Endothelial cell (in vitro differentiated cells): Measurements from ENCODE around the gene SSNA1. TPM values are rescaled to one million over a fixed set of nuclear protein-coding genes. Genes with fewer than 3 reads are reported as not detected.

Source experiments
- DNase-seq: peaks from one replicate; pipeline ENCODE4 v3.0.0; 2021; ENCODE audit warnings: low spot score
- H3K27ac Mint-ChIP-seq: one replicate; pipeline ENCODE4 v1.8.0; 2021; ENCODE audit warnings: mixed read lengths, inconsistent platforms; ENCODE audit not compliant: unreplicated experiment
- H3K27me3 Mint-ChIP-seq: one replicate; pipeline ENCODE4 v1.8.0; 2021; ENCODE audit warnings: mild to moderate bottlenecking, moderate library complexity, mixed read lengths, inconsistent platforms; ENCODE audit not compliant: unreplicated experiment
- H3K36me3 Mint-ChIP-seq: one replicate; pipeline ENCODE4 v1.8.0; 2021; ENCODE audit warnings: mild to moderate bottlenecking, low read depth, mixed read lengths, inconsistent platforms; ENCODE audit not compliant: unreplicated experiment
- H3K4me1 Mint-ChIP-seq: one replicate; pipeline ENCODE4 v1.8.0; 2021; ENCODE audit warnings: mild to moderate bottlenecking, mixed read lengths, inconsistent platforms; ENCODE audit not compliant: unreplicated experiment
- H3K4me3 Mint-ChIP-seq: one replicate; pipeline ENCODE4 v1.8.0; 2021; ENCODE audit warnings: mild to moderate bottlenecking, mixed read lengths, inconsistent platforms; ENCODE audit not compliant: unreplicated experiment
- H3K9me3 Mint-ChIP-seq: one replicate; pipeline ENCODE4 v1.8.0; 2021; ENCODE audit warnings: mixed read lengths, inconsistent platforms; ENCODE audit not compliant: unreplicated experiment
- CTCF ChIP-seq: fragments of 200-600 bp; sonication (generic); IDR thresholded peaks from one replicate; pipeline ENCODE4 v1.5.0; 2021; ENCODE audit warnings: antibody characterized with exemption; ENCODE audit not compliant: unreplicated experiment
- total RNA-seq: library from RNA; stranded (reverse); fragmentation: NEBNext Ultra II Directional; extraction: Animal tissue kit (Norgen Biotek cat#: 25700); gene quantifications from one replicate; pipeline ENCODE4 v1.2.1, GENCODE V29; 2021; ENCODE audit not compliant: unreplicated experiment

The SSNA1 gene
- total RNA-seq, 1 donor from 2014 or later, result 53.8 TPM

GRCh38 chr9:137228968-137229896 is 40.8 kb downstream of the SSNA1 start:
- Mint-ChIP-seq H3K27ac (no peak overlapping the region), H3K27me3 (peaks cover 7% of the 10 kb centered on the region), H3K9me3 (no peaks in the 10 kb centered on the region), H3K4me1 (no peaks in the 10 kb centered on the region), H3K4me3 (no peak overlapping the region), H3K36me3 (no peaks in the 10 kb centered on the region)
- DNase-seq, result no peak
- no peak for TF ChIP-seq CTCF

- no peak for DNase-seq
- Mint-ChIP-seq H3K4me3 (no peak overlapping the region), H3K9me3 (no peaks in the 10 kb centered on the region), H3K4me1 (no peaks in the 10 kb centered on the region), H3K27ac (no peak overlapping the region), H3K27me3 (peaks cover 7% of the 10 kb centered on the region), H3K36me3 (no peaks in the 10 kb centered on the region)
- TF ChIP-seq CTCF, result no peak
These were observed 41.6 kb downstream of the SSNA1 start for GRCh38 chr9:137229903-137230704.

- H3K4me3 Mint-ChIP-seq, result no peak within 1 kb of the TSS
- TF ChIP-seq CTCF, result no peak
- peaks cover 4% of the 10 kb centered on the region for H3K27me3 Mint-ChIP-seq
- H3K4me1 Mint-ChIP-seq, result no peaks in the 10 kb centered on the region
- no peak within 1 kb of the TSS for H3K27ac Mint-ChIP-seq
- no peaks in the 10 kb centered on the region for H3K36me3 Mint-ChIP-seq
- no peak for DNase-seq
- H3K9me3 Mint-ChIP-seq, result no peaks in the 10 kb centered on the region
These were observed 42.4 kb downstream of the SSNA1 start, which contains the start of gene SLC34A3 for GRCh38 chr9:137230705-137231371. Gene SLC34A3, plus strand, starts transcription at chr9:137230901. Its CDS starts 802 bp downstream, at chr9:137231703.

- H3K4me1 Mint-ChIP-seq, result no peaks in the 10 kb centered on the region
- no peak for DNase-seq
- H3K9me3 Mint-ChIP-seq, result no peaks in the 10 kb centered on the region
- no peak overlapping the region for H3K27ac Mint-ChIP-seq
- no peak overlapping the region for H3K4me3 Mint-ChIP-seq
- no peaks in the 10 kb centered on the region for H3K27me3 Mint-ChIP-seq
- TF ChIP-seq CTCF, result no peak
- no peaks in the 10 kb centered on the region for H3K36me3 Mint-ChIP-seq
These were observed 43.0 kb downstream of the SSNA1 start for GRCh38 chr9:137231372-137232039.
